Epidermal melanocyte (primary cell): ENCODE results near the gene RSKR.
"Not testable (repeated sequence)": the region's sequence is repeated elsewhere in the genome, so short reads cannot be mapped to it uniquely, and the experiment has no call there.

Experiments
- DNase-seq: peaks from one replicate; pipeline ENCODE4 v3.0.0; 2011; ENCODE audit warnings: low spot score; ENCODE audit not compliant: insufficient read length

The RSKR gene

GRCh38 chr17:28623696-28624095 lies 9.7 kb upstream of the RSKR start:
- DNase-seq: no peak

- no peak for DNase-seq
Observed at GRCh38 chr17:28622186-28622585, 8.2 kb upstream of the RSKR start.

GRCh38 chr17:28620010-28620409 lies 6.0 kb upstream of the RSKR start:
- DNase-seq: no peak

- DNase-seq: no peak
Observed at GRCh38 chr17:28618464-28618863, 4.5 kb upstream of the RSKR start.

- no peak for DNase-seq
Observed at GRCh38 chr17:28616281-28616680, 2.3 kb upstream of the RSKR start.

GRCh38 chr17:28615260-28615940 lies 1.4 kb upstream of the RSKR start:
- no peak for DNase-seq

GRCh38 chr17:28612936-28613872 lies 781 bp downstream of the RSKR start:
- peak; percentile 31 for DNase-seq

- no peak for DNase-seq
Observed at GRCh38 chr17:28612531-28612930, 1.5 kb downstream of the RSKR start.

- no peak for DNase-seq
Observed at GRCh38 chr17:28610376-28610775, 3.6 kb downstream of the RSKR start.

GRCh38 chr17:28604031-28604430 lies 10.0 kb downstream of the RSKR start:
- DNase-seq: not testable (repeated sequence)

GRCh38 chr17:28599311-28600184 lies 14.4 kb downstream of the RSKR start:
- peak; percentile 60 for DNase-seq

GRCh38 chr17:28598799-28599310 lies 15.1 kb downstream of the RSKR start, which contains the start of gene SPAG5:
TSS of gene SPAG5 (minus strand) at chr17:28599025. CDS start at chr17:28598946, 79 bp downstream.
- DNase-seq: peak; percentile 97

GRCh38 chr17:28598389-28598788 lies 15.6 kb downstream of the RSKR start:
- no peak for DNase-seq

GRCh38 chr17:28597606-28598383 lies 16.2 kb downstream of the RSKR start:
- DNase-seq: no peak

- no peak for DNase-seq
Observed at GRCh38 chr17:28592260-28592659, 21.7 kb downstream of the RSKR start.

- DNase-seq: no peak
Observed at GRCh38 chr17:28585851-28586250, 28.1 kb downstream of the RSKR start.

- no peak for DNase-seq
Observed at GRCh38 chr17:28584434-28584833, 29.6 kb downstream of the RSKR start.

GRCh38 chr17:28582513-28582912 lies 31.5 kb downstream of the RSKR start:
- no peak for DNase-seq

GRCh38 chr17:28580959-28581358 lies 33.0 kb downstream of the RSKR start:
- no peak for DNase-seq

GRCh38 chr17:28579526-28579925 lies 34.5 kb downstream of the RSKR start:
- no peak for DNase-seq
